CD8-positive, alpha-beta memory T cell (primary cell): ENCODE data around the gene DPH5. TPM values are rescaled to one million over a fixed set of nuclear protein-coding genes. Genes with fewer than 3 reads are reported as not detected.
A peak's percentile ranks its signal among the peaks of the same experiment; 100 is the strongest.
"Not testable (repeated sequence)": the region's sequence is repeated elsewhere in the genome, so short reads cannot be mapped to it uniquely, and the experiment has no call there.

Source experiments
- CTCF ChIA-PET: fragments of 350-600 bp; sonication (Branson Sonifier 250); formaldehyde crosslinking; loops from one replicate; lab custom pipeline; 2021; ENCODE audit warnings: antibody characterized with exemption; lab: Charles Lee
- POLR2A ChIA-PET: fragments of 350-600 bp; sonication (Branson Sonifier 250); formaldehyde crosslinking; loops from one replicate; lab custom pipeline; 2021; ENCODE audit warnings: antibody characterized with exemption; lab: Charles Lee
- DNase-seq, 5 donors: peaks; one replicate each; pipeline versions ENCODE4 v3.0.0 to v3.0.0-alpha.2; 2020 to 2022; ENCODE audit warnings: mixed read lengths in 1 of 5
- H3K27ac ChIP-seq: one replicate; pipeline ENCODE4 v1.7.0; 2013; ENCODE audit warnings: low read depth, mild to moderate bottlenecking, low read length, moderate library complexity
- H3K27me3 ChIP-seq: 2 replicates; pipeline ENCODE4 v1.7.0; 2013; ENCODE audit warnings: low read length, mild to moderate bottlenecking; ENCODE audit not compliant: insufficient read depth, poor library complexity, severe bottlenecking
- H3K36me3 ChIP-seq: 2 replicates; pipeline ENCODE4 v1.7.0; 2013; ENCODE audit warnings: mild to moderate bottlenecking, low read length, moderate library complexity; ENCODE audit not compliant: insufficient read depth
- H3K4me1 ChIP-seq: 2 replicates; pipeline ENCODE4 v1.7.0; 2013; ENCODE audit warnings: mild to moderate bottlenecking, low read length, moderate library complexity; ENCODE audit not compliant: insufficient read depth
- H3K4me3 ChIP-seq: 2 replicates; pipeline ENCODE4 v1.7.0; 2013; ENCODE audit warnings: mild to moderate bottlenecking, low read length
- H3K9me3 ChIP-seq: 2 replicates; pipeline ENCODE4 v1.7.0; 2013; ENCODE audit warnings: mild to moderate bottlenecking, low read length
- H3K27ac Mint-ChIP-seq, 8 donors: one replicate each; pipeline ENCODE4 v1.8.0; 2020 to 2021; ENCODE audit warnings: mixed read lengths in 8 of 8, mild to moderate bottlenecking in 6 of 8, inconsistent platforms in 3 of 8, moderate library complexity in 3 of 8
- H3K27me3 Mint-ChIP-seq, 2 donors: one replicate each; pipeline ENCODE4 v1.8.0; 2020 to 2021; ENCODE audit warnings: mixed read lengths in 2 of 2, mild to moderate bottlenecking in 1 of 2, moderate library complexity in 1 of 2
- H3K36me3 Mint-ChIP-seq, 3 donors: one replicate each; pipeline ENCODE4 v1.8.0; 2020 to 2021; ENCODE audit warnings: mixed read lengths in 3 of 3, inconsistent platforms in 1 of 3, mild to moderate bottlenecking in 1 of 3
- H3K4me1 Mint-ChIP-seq, 3 donors: one replicate each; pipeline ENCODE4 v1.8.0; 2020 to 2021; ENCODE audit warnings: mixed read lengths in 3 of 3, inconsistent platforms in 1 of 3, mild to moderate bottlenecking in 1 of 3
- H3K4me3 Mint-ChIP-seq, 7 donors: one replicate each; pipeline ENCODE4 v1.8.0; 2020 to 2021; ENCODE audit warnings: mixed read lengths in 7 of 7, mild to moderate bottlenecking in 6 of 7, moderate library complexity in 4 of 7, inconsistent platforms in 2 of 7
- H3K9me3 Mint-ChIP-seq, 5 donors: one replicate each; pipeline ENCODE4 v1.8.0; 2020 to 2022; ENCODE audit warnings: mixed read lengths in 5 of 5, mild to moderate bottlenecking in 3 of 5, moderate library complexity in 2 of 5, inconsistent platforms in 1 of 5
- polyA plus RNA-seq: library from polyadenylated mRNA; unstranded; fragments of 300-500 nt; fragmentation: Illumina TruSeq; gene quantifications from one replicate; pipeline ENCODE4 v1.2.3, GENCODE V29; 2021
- total RNA-seq, 2 experiments: library from RNA; stranded (reverse); gene quantifications; one replicate each; pipeline ENCODE4 v1.2.3, GENCODE V29; 2021

The DPH5 gene
- total and polyA plus RNA-seq, 3 experiments from 2014 or later: 38.6 to 68.6 (median 58.5) TPM

DNA sequence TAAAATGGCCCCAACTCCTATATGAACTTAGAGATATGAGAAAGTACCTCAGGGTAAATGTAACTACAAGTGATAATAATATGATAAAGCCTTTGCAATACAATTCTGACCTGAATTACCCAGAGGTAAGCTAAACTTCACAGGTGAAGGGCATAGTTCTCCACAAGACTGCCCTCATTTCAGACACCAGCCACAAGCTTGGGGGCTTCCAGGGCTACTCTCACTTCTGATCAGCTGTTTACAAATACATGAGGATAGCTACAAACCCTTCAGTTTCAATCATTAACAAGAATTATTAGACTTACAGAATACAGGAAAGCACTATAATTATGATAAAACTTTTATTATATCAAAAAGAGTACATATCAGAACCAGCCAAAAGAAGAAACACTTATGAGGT is 18.7 kb upstream of the DPH5 start:
- no peak for DNase-seq
- Mint-ChIP-seq H3K4me1 (peaks cover 7 to 14% (median 11%) of the 10 kb centered on the region in 3 donors), H3K9me3 (peaks cover 6 to 10% (median 7%) of the 10 kb centered on the region in 5 donors), H3K4me3 (no peak overlapping the region), H3K27ac (peak overlapping the region in 1 of 8 donors; percentile 21), H3K36me3 (peaks cover 23 to 29% (median 25%) of the 10 kb centered on the region in 3 donors), H3K27me3 (no peaks in the 10 kb centered on the region)
- no peak overlapping the region for H3K27ac ChIP-seq
- H3K4me1 ChIP-seq: no peaks in the 10 kb centered on the region
- ChIA-PET CTCF (interaction anchor here (1.3 kb wide), 1 partner anchor 244 kb away, joined by 4 read pairs; no protein-coding TSS in a partner anchor), POLR2A (interaction anchor here (0.7 kb wide), 1 partner anchor 19 kb away, joined by 4 read pairs; no protein-coding TSS in a partner anchor)
- H3K27me3 ChIP-seq: no peaks in the 10 kb centered on the region
- H3K4me3 ChIP-seq: no peak overlapping the region
- H3K36me3 ChIP-seq: peaks cover 5% of the 10 kb centered on the region
- peaks cover 8% of the 10 kb centered on the region for H3K9me3 ChIP-seq

DNA sequence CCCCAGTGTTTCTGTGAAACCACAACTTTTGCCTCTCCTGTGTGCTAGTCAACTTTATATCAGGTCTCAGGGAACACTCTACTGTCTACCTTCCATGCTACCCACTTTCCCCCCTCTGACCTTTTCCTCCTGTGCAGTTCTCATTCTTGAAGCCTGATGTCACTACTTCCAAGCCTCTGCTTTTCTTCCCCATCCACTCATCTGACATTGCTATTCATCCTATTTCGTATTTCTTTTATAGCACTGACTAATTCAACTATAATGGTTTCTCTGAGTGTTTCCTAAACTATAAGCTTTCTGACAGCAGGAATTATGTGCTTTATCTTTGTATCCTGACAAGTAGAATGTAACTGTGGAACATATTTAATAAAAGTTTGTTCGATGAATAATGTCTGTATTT is 18.2 kb upstream of the DPH5 start:
- Mint-ChIP-seq H3K4me3 (no peak overlapping the region), H3K4me1 (peaks cover 7 to 16% (median 12%) of the 10 kb centered on the region in 3 donors), H3K9me3 (peaks cover 6 to 10% (median 7%) of the 10 kb centered on the region in 5 donors), H3K27me3 (no peaks in the 10 kb centered on the region), H3K27ac (no peak overlapping the region), H3K36me3 (peaks cover 26 to 34% (median 30%) of the 10 kb centered on the region in 3 donors)
- Histone ChIP-seq H3K9me3 (peaks cover 8% of the 10 kb centered on the region), H3K4me3 (no peak overlapping the region), H3K4me1 (no peaks in the 10 kb centered on the region), H3K36me3 (peaks cover 5% of the 10 kb centered on the region), H3K27me3 (no peaks in the 10 kb centered on the region), H3K27ac (no peak overlapping the region)
- ChIA-PET POLR2A (no interaction called here), CTCF (interaction anchor here (1.3 kb wide), 1 partner anchor 245 kb away, joined by 4 read pairs; no protein-coding TSS in a partner anchor)
- no peak for DNase-seq

- DNase-seq: no peak
- H3K4me3 Mint-ChIP-seq: no peak overlapping the region
- H3K27ac Mint-ChIP-seq: peak overlapping the region in 4 of 8 donors; percentile 17 to 77 (median 44)
- POLR2A ChIA-PET: no interaction called here
- no peaks in the 10 kb centered on the region for H3K27me3 Mint-ChIP-seq
- Histone ChIP-seq H3K9me3 (peaks cover 8% of the 10 kb centered on the region), H3K4me1 (no peaks in the 10 kb centered on the region), H3K27me3 (no peaks in the 10 kb centered on the region), H3K4me3 (no peak overlapping the region), H3K36me3 (peaks cover 5% of the 10 kb centered on the region), H3K27ac (no peak overlapping the region)
- peaks cover 8 to 27% (median 23%) of the 10 kb centered on the region in 3 donors for H3K4me1 Mint-ChIP-seq
- CTCF ChIA-PET: no interaction called here
- H3K36me3 Mint-ChIP-seq: peaks cover 30 to 47% (median 40%) of the 10 kb centered on the region in 3 donors
- H3K9me3 Mint-ChIP-seq: peaks cover 6 to 10% (median 7%) of the 10 kb centered on the region in 5 donors
Measured at GRCh38 chr1:101041300-101041699, 15.7 kb upstream of the DPH5 start.

- Mint-ChIP-seq H3K36me3 (peaks cover 30 to 42% (median 42%) of the 10 kb centered on the region in 3 donors), H3K27me3 (no peaks in the 10 kb centered on the region), H3K27ac (peak overlapping the region in 2 of 8 donors; percentile 16 to 17), H3K4me1 (peaks cover 14 to 33% (median 30%) of the 10 kb centered on the region in 3 donors), H3K4me3 (no peak overlapping the region), H3K9me3 (peaks cover 6 to 10% (median 7%) of the 10 kb centered on the region in 5 donors)
- Histone ChIP-seq H3K36me3 (peaks cover 5% of the 10 kb centered on the region), H3K9me3 (peaks cover 8% of the 10 kb centered on the region), H3K4me1 (peaks cover under 1% of the 10 kb centered on the region), H3K27me3 (no peaks in the 10 kb centered on the region), H3K4me3 (no peak overlapping the region), H3K27ac (no peak overlapping the region)
- POLR2A ChIA-PET: no interaction called here
- DNase-seq: no peak
- CTCF ChIA-PET: interaction anchor here (0.6 kb wide), 1 partner anchor 13 kb away, joined by 3 read pairs; no protein-coding TSS in a partner anchor
Measured at GRCh38 chr1:101040666-101041065, 15.1 kb upstream of the DPH5 start.

- Mint-ChIP-seq H3K27ac (no peak overlapping the region), H3K4me3 (no peak overlapping the region), H3K9me3 (peaks cover 6 to 10% (median 7%) of the 10 kb centered on the region in 5 donors), H3K36me3 (peaks cover 23 to 38% (median 30%) of the 10 kb centered on the region in 3 donors), H3K4me1 (peaks cover 21 to 47% (median 39%) of the 10 kb centered on the region in 3 donors), H3K27me3 (no peaks in the 10 kb centered on the region)
- no peak for DNase-seq
- Histone ChIP-seq H3K27ac (no peak overlapping the region), H3K27me3 (no peaks in the 10 kb centered on the region), H3K4me3 (no peak overlapping the region), H3K9me3 (peaks cover 8% of the 10 kb centered on the region), H3K36me3 (peaks cover 5% of the 10 kb centered on the region), H3K4me1 (peaks cover 9% of the 10 kb centered on the region)
- POLR2A ChIA-PET: no interaction called here
- CTCF ChIA-PET: no interaction called here
Measured at GRCh38 chr1:101039245-101039644, 13.7 kb upstream of the DPH5 start.

DNA sequence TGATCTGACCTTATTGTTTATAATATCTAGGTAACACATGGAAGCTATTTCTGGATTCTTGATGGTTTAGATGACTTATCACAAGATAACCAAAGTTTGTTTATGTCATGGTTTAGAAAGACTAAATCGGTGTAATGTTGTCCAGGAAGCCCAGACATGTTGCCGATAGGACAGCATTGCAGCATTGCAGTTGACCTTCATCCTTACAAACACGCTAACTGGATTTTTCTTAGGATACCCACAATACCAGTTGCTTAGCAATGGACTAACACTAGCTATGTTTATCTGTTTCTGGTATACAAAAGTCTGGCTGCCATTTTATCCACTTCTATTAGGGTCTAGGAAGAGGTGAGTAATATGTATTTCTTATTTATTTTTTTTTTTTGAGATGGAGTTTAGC is 11.7 kb upstream of the DPH5 start:
- Mint-ChIP-seq H3K27me3 (no peaks in the 10 kb centered on the region), H3K4me1 (peaks cover 26 to 54% (median 49%) of the 10 kb centered on the region in 3 donors), H3K4me3 (no peak overlapping the region), H3K27ac (no peak overlapping the region), H3K36me3 (peaks cover 26 to 44% (median 33%) of the 10 kb centered on the region in 3 donors), H3K9me3 (peaks cover 6 to 10% (median 7%) of the 10 kb centered on the region in 5 donors)
- ChIA-PET CTCF (interaction anchor here (1.0 kb wide), 1 partner anchor 156 kb away, joined by 3 read pairs; no protein-coding TSS in a partner anchor), POLR2A (interaction anchor here (0.6 kb wide), 1 partner anchor 25 kb away, joined by 4 read pairs; no protein-coding TSS in a partner anchor)
- Histone ChIP-seq H3K9me3 (peaks cover 8% of the 10 kb centered on the region), H3K4me3 (no peak overlapping the region), H3K27ac (no peak overlapping the region), H3K27me3 (no peaks in the 10 kb centered on the region), H3K36me3 (peaks cover 5% of the 10 kb centered on the region), H3K4me1 (peaks cover 12% of the 10 kb centered on the region)
- DNase-seq: no peak

GRCh38 chr1:101033017-101033416 is 7.4 kb upstream of the DPH5 start:
- Histone ChIP-seq H3K36me3 (no peaks in the 10 kb centered on the region), H3K27me3 (no peaks in the 10 kb centered on the region), H3K9me3 (no peaks in the 10 kb centered on the region), H3K4me3 (no peak overlapping the region), H3K27ac (no peak overlapping the region), H3K4me1 (peaks cover 25% of the 10 kb centered on the region)
- H3K27me3 Mint-ChIP-seq: no peaks in the 10 kb centered on the region
- no peak overlapping the region for H3K27ac Mint-ChIP-seq
- H3K4me3 Mint-ChIP-seq: no peak overlapping the region
- H3K36me3 Mint-ChIP-seq: peaks cover 15 to 30% (median 16%) of the 10 kb centered on the region in 3 donors
- DNase-seq: no peak
- peaks cover 39 to 70% (median 63%) of the 10 kb centered on the region in 3 donors for H3K4me1 Mint-ChIP-seq
- ChIA-PET CTCF (no interaction called here), POLR2A (no interaction called here)
- H3K9me3 Mint-ChIP-seq: no peaks in the 10 kb centered on the region

GRCh38 chr1:101032129-101032528 is 6.5 kb upstream of the DPH5 start:
- peaks cover 48 to 74% (median 69%) of the 10 kb centered on the region in 3 donors for H3K4me1 Mint-ChIP-seq

More at GRCh38 chr1:101032129-101032528, 6.5 kb upstream of the DPH5 start:
- H3K4me3 Mint-ChIP-seq, H3K27me3 ChIP-seq, H3K9me3 Mint-ChIP-seq, H3K27me3 Mint-ChIP-seq, H3K9me3 ChIP-seq, H3K27ac ChIP-seq, DNase-seq, POLR2A ChIA-PET, H3K36me3 ChIP-seq, H3K4me3 ChIP-seq: not testable (repeated sequence)
- H3K27ac Mint-ChIP-seq: peak overlapping the region in 1 of 8 donors; percentile 33
- H3K4me1 ChIP-seq: peaks cover 34% of the 10 kb centered on the region
- peaks cover 14 to 27% (median 15%) of the 10 kb centered on the region in 3 donors for H3K36me3 Mint-ChIP-seq
- CTCF ChIA-PET: interaction anchor here (0.8 to 1.3 kb wide), 2 partner anchors 21 to 206 kb away, joined by 3 read pairs; no protein-coding TSS in a partner anchor
